ENCODE results near the gene TMEM132A.

The TMEM132A gene

GRCh38 chr11:60924110-60924905 lies at the start of gene TMEM132A:
Gene TMEM132A, plus strand, starts transcription at chr11:60924460. Its CDS starts 174 bp downstream, at chr11:60924634.
- DNase-seq = peak; percentile 66

- DNase-seq = no peak
These were observed 48.7 kb upstream of the TMEM132A start for GRCh38 chr11:60875366-60876167.

- no peak for DNase-seq
These were observed 48.1 kb upstream of the TMEM132A start for GRCh38 chr11:60876168-60876485.

- no peak for DNase-seq
These were observed 45.8 kb upstream of the TMEM132A start for GRCh38 chr11:60878245-60879101.

- DNase-seq = no peak
These were observed 45.2 kb upstream of the TMEM132A start for GRCh38 chr11:60879104-60879503.

- DNase-seq = no peak
These were observed 44.2 kb upstream of the TMEM132A start for GRCh38 chr11:60879971-60880588.

GRCh38 chr11:60880643-60881282 lies 43.5 kb upstream of the TMEM132A start:
- no peak for DNase-seq

- DNase-seq = peak; percentile 34
These were observed 36.7 kb upstream of the TMEM132A start for GRCh38 chr11:60887556-60887955.

GRCh38 chr11:60889869-60890311 lies 34.4 kb upstream of the TMEM132A start:
- no peak for DNase-seq

- DNase-seq = no peak
These were observed 33.6 kb upstream of the TMEM132A start for GRCh38 chr11:60890696-60891095.

- no peak for DNase-seq
These were observed 33.0 kb upstream of the TMEM132A start for GRCh38 chr11:60891103-60891741.

- no peak for DNase-seq
These were observed 28.6 kb upstream of the TMEM132A start for GRCh38 chr11:60895687-60896086.

- DNase-seq = no peak
These were observed 26.8 kb upstream of the TMEM132A start for GRCh38 chr11:60897496-60897895.

- DNase-seq = peak; percentile 45
These were observed 25.0 kb upstream of the TMEM132A start for GRCh38 chr11:60899046-60899936.

- no peak for DNase-seq
These were observed 24.3 kb upstream of the TMEM132A start for GRCh38 chr11:60899977-60900376.

GRCh38 chr11:60900673-60901404 lies 23.4 kb upstream of the TMEM132A start:
- DNase-seq = no peak

- DNase-seq = no peak
These were observed 21.6 kb upstream of the TMEM132A start for GRCh38 chr11:60902625-60903024.

GRCh38 chr11:60905047-60905446 lies 19.2 kb upstream of the TMEM132A start:
- no peak for DNase-seq

- peak; percentile 43 for DNase-seq
These were observed 18.6 kb upstream of the TMEM132A start for GRCh38 chr11:60905551-60906113.
